KBM-7 (cell line): ENCODE data around the gene CAMTA2.
A peak's percentile ranks its signal among the peaks of the same experiment; 100 is the strongest.

ENCODE experiments used
- DNase-seq: peaks from one replicate; pipeline ENCODE4 v3.0.0-alpha.2; 2015
- in situ Hi-C: fragments of 300-500 bp; cut with MboI; formaldehyde crosslinking; loops from 2 replicates; pipeline ENCODE4 v1.14.3; 2020; ENCODE audit warnings: low sequenced_read_pairs, low pct_unique_long_range_greater_than_20kb, mixed read lengths

The CAMTA2 gene

GRCh38 chr17:5002121-5002788, 14.8 kb upstream of the CAMTA2 start:
- DNase-seq, result no peak
- in situ Hi-C loops, result no loop called here

- DNase-seq, result no peak
- in situ Hi-C loops, result no loop called here
These were observed 12.8 kb upstream of the CAMTA2 start for GRCh38 chr17:5000237-5000639.

- in situ Hi-C loops, result no loop called here
- DNase-seq, result no peak
These were observed 12.1 kb upstream of the CAMTA2 start for GRCh38 chr17:4999430-5000093.

- in situ Hi-C loops, result no loop called here
- DNase-seq, result peak; percentile 12
These were observed 11.4 kb upstream of the CAMTA2 start for GRCh38 chr17:4998732-4999429.

GRCh38 chr17:4998027-4998731, 10.7 kb upstream of the CAMTA2 start:
- in situ Hi-C loops, result no loop called here
- peak; percentile 11 for DNase-seq

- peak; percentile 92 for DNase-seq
- in situ Hi-C loops, result no loop called here
These were observed 10.0 kb upstream of the CAMTA2 start, which contains the start of the genes INCA1 and KIF1C for GRCh38 chr17:4997302-4998026. Gene INCA1, minus strand, starts transcription at chr17:4997522. Its CDS starts 3,085 bp downstream, at chr17:4994437. Gene KIF1C, plus strand, starts transcription at chr17:4997950. Its CDS starts 2,297 bp downstream, at chr17:5000247.

- DNase-seq, result no peak
- in situ Hi-C loops, result no loop called here
These were observed 6.7 kb upstream of the CAMTA2 start for GRCh38 chr17:4994081-4994595.

GRCh38 chr17:4987767-4988567, 492 bp upstream of the CAMTA2 start:
- no peak for DNase-seq
- in situ Hi-C loops, result no loop called here

- no peak for DNase-seq
These were observed 1.1 kb downstream of the CAMTA2 start for GRCh38 chr17:4986403-4986802.

GRCh38 chr17:4982305-4982704, 5.2 kb downstream of the CAMTA2 start:
- in situ Hi-C loops, result no loop called here
- DNase-seq, result no peak

More at GRCh38 chr17:4986403-4986802, 1.1 kb downstream of the CAMTA2 start:
- in situ Hi-C loops, result no loop called here

- DNase-seq, result peak; percentile 83
- in situ Hi-C loops, result no loop called here
These were observed 6.7 kb downstream of the CAMTA2 start for GRCh38 chr17:4980644-4981216.

GRCh38 chr17:4978726-4979125, 8.7 kb downstream of the CAMTA2 start:
- in situ Hi-C loops, result no loop called here
- peak; percentile 74 for DNase-seq

GRCh38 chr17:4974115-4974670, 13.3 kb downstream of the CAMTA2 start:
- no peak for DNase-seq
- in situ Hi-C loops, result no loop called here

GRCh38 chr17:4973256-4974114, 14.0 kb downstream of the CAMTA2 start:
- DNase-seq, result no peak
- in situ Hi-C loops, result no loop called here

- DNase-seq, result no peak
- in situ Hi-C loops, result no loop called here
These were observed 14.7 kb downstream of the CAMTA2 start for GRCh38 chr17:4972752-4973151.

- DNase-seq, result no peak
- in situ Hi-C loops, result no loop called here
These were observed 15.2 kb downstream of the CAMTA2 start for GRCh38 chr17:4972322-4972721.
